Amniotic stem cell (primary cell): ENCODE data around the gene PROCA1.
"Not testable (repeated sequence)": the region's sequence is repeated elsewhere in the genome, so short reads cannot be mapped to it uniquely, and the experiment has no call there.

Experiments used
- DNase-seq: peaks from one replicate; lab custom pipeline; 2025; lab: John Stamatoyannopoulos, UW

Gene PROCA1

GRCh38 chr17:28725660-28726225, 14.1 kb upstream of the PROCA1 start:
- no peak for DNase-seq

GRCh38 chr17:28725166-28725659, 13.5 kb upstream of the PROCA1 start:
- DNase-seq, result no peak

- no peak for DNase-seq
Measured at GRCh38 chr17:28724500-28725165, 12.9 kb upstream of the PROCA1 start.

GRCh38 chr17:28723836-28724499, 12.3 kb upstream of the PROCA1 start:
- DNase-seq, result not testable (repeated sequence)

- no peak for DNase-seq
Measured at GRCh38 chr17:28723159-28723835, 11.6 kb upstream of the PROCA1 start.

GRCh38 chr17:28722417-28723158, 10.9 kb upstream of the PROCA1 start:
- no peak for DNase-seq

- DNase-seq, result not testable (repeated sequence)
Measured at GRCh38 chr17:28720997-28721329, 9.3 kb upstream of the PROCA1 start.

- no peak for DNase-seq
Measured at GRCh38 chr17:28720247-28720996, 8.7 kb upstream of the PROCA1 start.

- DNase-seq, result no peak
Measured at GRCh38 chr17:28719021-28719433, 7.3 kb upstream of the PROCA1 start.

- no peak for DNase-seq
Measured at GRCh38 chr17:28718333-28719020, 6.8 kb upstream of the PROCA1 start.

GRCh38 chr17:28717578-28718332, 6.1 kb upstream of the PROCA1 start, which contains the start of gene RAB34:
RAB34 (minus strand) TSS chr17:28717868; CDS start chr17:28717266, 602 bp downstream.
- peak; percentile 93 for DNase-seq

- no peak for DNase-seq
Measured at GRCh38 chr17:28716740-28717577, 5.3 kb upstream of the PROCA1 start.

- DNase-seq, result no peak
Measured at GRCh38 chr17:28715217-28715616, 3.5 kb upstream of the PROCA1 start.

- no peak for DNase-seq
Measured at GRCh38 chr17:28714281-28714680, 2.6 kb upstream of the PROCA1 start.

GRCh38 chr17:28712705-28713415, 1.2 kb upstream of the PROCA1 start:
- DNase-seq, result no peak

- DNase-seq, result no peak
Measured at GRCh38 chr17:28712032-28712704, 480 bp upstream of the PROCA1 start.

GRCh38 chr17:28710861-28711722, 596 bp downstream of the PROCA1 start:
- DNase-seq, result peak; percentile 70
